AG04449 (cell line): ENCODE results near the gene GTF2IRD1.

ENCODE experiments used
- CTCF ChIA-PET: fragments of 350-600 bp; formaldehyde crosslinking; extraction: SDS; loops from one replicate; lab custom pipeline; 2021; ENCODE audit warnings: antibody characterized with exemption; lab: Yijun Ruan, JAX
- POLR2A ChIA-PET: fragments of 400-600, 350-600 bp; formaldehyde crosslinking; extraction: SDS; loops from one replicate; lab custom pipeline; 2020; ENCODE audit warnings: antibody characterized with exemption, inconsistent platforms; lab: Yijun Ruan, JAX
- DNase-seq: peaks from one replicate; pipeline ENCODE4 v3.0.0-alpha.2; 2010; ENCODE audit warnings: low read depth, low spot score
- H3K4me3 ChIP-seq: 2 replicates; pipeline ENCODE4 v1.5.1; 2011; ENCODE audit warnings: low read depth, mild to moderate bottlenecking, control low read depth, low read length
- CTCF ChIP-seq: IDR thresholded peaks from one replicate; pipeline ENCODE4 v1.5.1; 2011; ENCODE audit warnings: mild to moderate bottlenecking, moderate library complexity, low read length, control low read depth, inconsistent platforms; ENCODE audit not compliant: insufficient read depth; ENCODE audit errors: missing control alignments

The GTF2IRD1 gene

GRCh38 chr7:74569501-74570075 is 115.9 kb downstream of the GTF2IRD1 start:
- ChIA-PET POLR2A (interaction anchor here (0.6 kb wide), 1 partner anchor 31 kb away, joined by 3 read pairs; no protein-coding TSS in a partner anchor), CTCF (interaction anchor here (1.2 to 5.9 kb wide), 3 partner anchors 152 to 157 kb away, joined by 3 to 67 read pairs (median 35); no protein-coding TSS in a partner anchor)
- TF ChIP-seq CTCF: no peak
- no peak for DNase-seq
- no peak overlapping the region for H3K4me3 ChIP-seq

DNA sequence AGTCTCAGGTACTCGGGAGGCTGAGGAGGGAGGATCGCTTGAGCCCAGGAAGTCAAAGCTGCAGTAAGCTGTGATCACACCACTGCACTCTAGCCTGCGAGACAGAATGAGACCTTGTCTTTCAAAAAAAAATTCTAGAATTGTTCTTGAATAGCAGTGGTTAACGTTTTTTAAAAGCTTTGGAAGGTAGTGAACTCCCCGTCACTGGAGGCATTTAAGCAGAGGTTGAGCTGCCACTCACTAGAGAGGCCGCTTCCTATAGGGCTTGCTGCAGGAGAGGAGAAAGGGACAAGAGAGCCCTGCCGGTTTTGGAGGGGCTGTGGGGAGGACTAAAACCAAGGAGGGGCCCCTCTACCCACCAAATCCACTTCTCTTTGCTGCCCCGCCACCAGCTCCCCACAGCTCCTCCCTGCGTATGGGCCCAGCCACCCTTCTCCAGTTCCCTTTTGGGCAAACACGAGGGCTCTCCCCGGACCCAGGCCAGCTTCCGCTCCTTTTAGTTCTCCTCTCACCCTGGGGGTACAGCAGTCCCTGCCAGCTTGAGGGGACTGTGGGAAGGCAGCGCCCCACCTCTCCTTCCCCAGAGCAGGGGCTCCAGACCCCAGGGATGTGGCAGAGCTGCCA is 116.9 kb downstream of the GTF2IRD1 start:
- ChIA-PET CTCF (interaction anchor here (1.1 to 1.2 kb wide), 2 partner anchors 121 to 153 kb away, joined by 3 read pairs; no protein-coding TSS in a partner anchor), POLR2A (no interaction called here)
- no peak for TF ChIP-seq CTCF
- no peak overlapping the region for H3K4me3 ChIP-seq
- no peak for DNase-seq

DNA sequence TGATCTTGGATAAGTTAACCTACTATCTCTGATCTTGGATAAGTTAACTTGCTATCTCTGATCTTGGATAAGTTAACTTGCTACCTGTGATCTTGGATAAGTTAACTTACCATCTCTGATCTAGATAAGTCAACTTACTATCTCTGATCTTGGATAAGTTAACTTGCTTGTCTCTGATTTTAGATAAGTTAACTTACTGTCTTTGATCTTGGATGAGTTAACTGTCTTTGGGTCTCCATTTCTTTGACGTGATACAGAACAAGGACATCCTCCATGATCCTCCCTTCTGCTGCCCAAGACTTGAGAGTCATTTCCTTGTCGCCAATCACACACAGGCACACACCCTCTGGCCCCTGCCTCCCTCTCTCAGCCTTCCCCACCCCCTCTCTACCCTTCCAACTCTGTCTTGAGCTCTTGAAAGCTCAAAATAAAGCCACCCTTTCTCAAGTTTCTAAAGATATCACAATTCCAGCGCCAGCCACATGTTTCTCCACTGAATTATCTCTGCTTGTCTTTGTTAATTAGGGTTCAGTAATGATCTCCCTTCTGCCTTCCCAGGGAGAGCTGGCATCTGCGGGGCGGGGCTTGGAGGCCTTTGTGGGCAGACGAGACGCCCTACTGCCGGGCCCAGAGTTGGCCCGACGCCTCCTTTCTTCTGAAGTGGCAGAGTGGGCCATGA is 118.7 kb downstream of the GTF2IRD1 start:
- CTCF ChIA-PET: interaction anchor here (1.3 to 1.7 kb wide), 2 partner anchors 8 to 159 kb away, joined by 3 to 4 read pairs; no protein-coding TSS in a partner anchor
- POLR2A ChIA-PET: interaction anchor here (0.9 kb wide), 1 partner anchor 89 kb away, joined by 3 read pairs; no protein-coding TSS in a partner anchor
- no peak overlapping the region for H3K4me3 ChIP-seq
- no peak for TF ChIP-seq CTCF
- DNase-seq: no peak

DNA sequence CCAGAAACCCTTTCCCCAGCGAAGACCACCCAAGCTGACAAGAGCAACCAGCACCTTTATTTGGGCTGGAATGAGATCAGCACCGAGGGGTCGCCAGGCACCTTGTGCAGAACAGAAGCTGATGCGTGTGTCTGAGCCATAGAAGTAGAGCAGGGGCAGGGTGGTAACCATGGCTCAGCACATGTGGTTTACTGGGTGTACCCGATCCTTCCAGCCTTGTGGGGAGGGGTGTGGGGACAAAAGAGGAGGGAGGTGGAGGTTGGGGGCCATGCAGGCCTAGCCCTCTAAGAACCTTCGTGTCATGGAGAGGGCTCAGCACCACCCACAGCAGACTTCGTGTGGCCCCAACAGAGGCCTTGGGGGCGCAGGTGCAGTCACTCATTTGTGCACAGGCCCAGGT is 119.8 kb downstream of the GTF2IRD1 start:
- no peak for DNase-seq
- POLR2A ChIA-PET: interaction anchor here (0.9 kb wide), 1 partner anchor 90 kb away, joined by 3 read pairs; no protein-coding TSS in a partner anchor
- no peak overlapping the region for H3K4me3 ChIP-seq
- TF ChIP-seq CTCF: no peak
- CTCF ChIA-PET: interaction anchor here (1.3 to 5.4 kb wide), 3 partner anchors 7 to 160 kb away, joined by 3 to 45 read pairs (median 4); no protein-coding TSS in a partner anchor

DNA sequence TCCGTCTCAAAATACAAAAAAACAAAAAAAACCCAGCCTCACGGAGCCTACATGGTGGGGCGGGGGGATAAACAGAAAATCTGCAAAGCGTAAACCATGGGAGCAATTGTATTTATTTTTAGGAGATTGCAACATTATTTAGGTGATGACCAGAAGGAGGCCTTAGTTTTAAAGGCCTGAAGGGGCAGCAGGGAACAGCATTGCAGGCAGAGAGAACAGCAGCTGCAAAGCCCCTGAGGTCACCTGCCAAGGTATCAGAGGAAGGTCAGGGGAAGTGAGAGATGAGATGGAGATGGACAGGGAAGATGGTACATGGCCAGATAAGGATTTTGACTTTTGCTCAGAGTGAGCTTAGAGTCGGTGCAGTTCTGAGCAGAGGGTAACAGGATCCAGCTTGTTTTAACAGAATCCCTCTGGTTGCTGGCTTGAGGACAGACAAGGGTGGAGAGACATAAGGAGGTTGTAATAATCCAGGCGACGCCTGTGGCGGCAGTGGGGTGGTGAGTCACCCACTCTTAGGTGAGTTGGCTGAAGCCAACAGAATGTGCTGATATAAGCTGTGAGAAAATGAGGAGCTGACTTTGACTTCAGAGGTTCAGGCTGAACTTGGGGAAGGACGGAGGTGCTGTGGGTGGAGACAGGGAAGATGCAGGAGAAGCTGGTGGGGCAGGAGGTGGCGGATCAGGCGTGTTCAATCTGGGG is 121.5 kb downstream of the GTF2IRD1 start:
- H3K4me3 ChIP-seq: no peak overlapping the region
- POLR2A ChIA-PET: no interaction called here
- DNase-seq: no peak
- TF ChIP-seq CTCF: no peak
- CTCF ChIA-PET: interaction anchor here (0.7 to 5.4 kb wide), 5 partner anchors 9 to 157 kb away, joined by 3 to 45 read pairs (median 3); no protein-coding TSS in a partner anchor
